Esophagus squamous epithelium (tissue), 4 donors: Measurements from ENCODE around the gene PSMB8.

Experiments used
- CTCF ChIP-seq, 6 experiments: fragments of 450-650 bp in 4 of 6; fragments of 200-600 bp in 2 of 6; sonication (generic) in 2 of 6; IDR thresholded peaks; one replicate each; pipeline ENCODE4 v1.5.1; 2016 to 2019; ENCODE audit warnings: antibody characterized with exemption in 6 of 6, mild to moderate bottlenecking in 4 of 6, moderate library complexity in 4 of 6
- POLR2A ChIP-seq, 4 donors: fragments of 450-650 bp; IDR thresholded peaks; one replicate each; pipeline ENCODE4 v1.6.1; 2017; ENCODE audit warnings: antibody characterized with exemption in 4 of 4, mild to moderate bottlenecking in 4 of 4, moderate library complexity in 3 of 4

GRCh38 chr6:32855467-32856174 is 11.8 kb upstream of the PSMB8 start:
- TF ChIP-seq POLR2A (IDR thresholded peaks at IDR 0.05): no peak
- no peak for TF ChIP-seq CTCF (IDR thresholded peaks at IDR 0.05)
